MM.1S (cell line): ENCODE data around the gene CSE1L.

ENCODE experiments used
- EZH2phosphoT487 ChIP-seq: fragments of 300-600 bp; sonication (generic); IDR thresholded peaks from 2 replicates; pipeline ENCODE4 v1.6.1; 2018; ENCODE audit warnings: antibody characterized with exemption, low read length
- TF ChIP-seq, protein P1 (sequence below): fragments of 300-600 bp; sonication (generic); IDR thresholded peaks from 2 replicates; pipeline ENCODE4 v1.5.1; 2016; ENCODE audit warnings: antibody characterized with exemption, low read length, mixed read lengths

DNA sequence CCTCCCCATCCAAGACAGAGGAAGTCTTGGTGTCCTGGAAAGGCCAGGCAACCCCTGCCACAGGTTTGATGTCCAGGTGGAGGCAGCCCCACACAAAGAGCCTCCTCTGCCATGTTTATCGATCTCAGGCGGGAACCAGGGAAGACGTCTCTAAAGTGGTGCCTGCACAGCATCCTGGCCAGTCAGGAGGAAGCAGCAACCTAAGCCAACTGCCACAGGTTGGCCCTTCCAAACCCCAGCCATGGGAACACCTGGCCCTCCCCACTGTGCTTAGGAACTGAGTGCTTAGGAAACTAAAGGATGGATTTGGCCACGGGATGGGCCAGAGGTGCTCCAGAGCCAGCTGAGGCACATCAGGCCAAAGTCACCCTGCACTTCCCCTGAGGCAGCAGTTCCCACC, 56.9 kb downstream of the CSE1L start:
- TF ChIP-seq, protein P1, sequence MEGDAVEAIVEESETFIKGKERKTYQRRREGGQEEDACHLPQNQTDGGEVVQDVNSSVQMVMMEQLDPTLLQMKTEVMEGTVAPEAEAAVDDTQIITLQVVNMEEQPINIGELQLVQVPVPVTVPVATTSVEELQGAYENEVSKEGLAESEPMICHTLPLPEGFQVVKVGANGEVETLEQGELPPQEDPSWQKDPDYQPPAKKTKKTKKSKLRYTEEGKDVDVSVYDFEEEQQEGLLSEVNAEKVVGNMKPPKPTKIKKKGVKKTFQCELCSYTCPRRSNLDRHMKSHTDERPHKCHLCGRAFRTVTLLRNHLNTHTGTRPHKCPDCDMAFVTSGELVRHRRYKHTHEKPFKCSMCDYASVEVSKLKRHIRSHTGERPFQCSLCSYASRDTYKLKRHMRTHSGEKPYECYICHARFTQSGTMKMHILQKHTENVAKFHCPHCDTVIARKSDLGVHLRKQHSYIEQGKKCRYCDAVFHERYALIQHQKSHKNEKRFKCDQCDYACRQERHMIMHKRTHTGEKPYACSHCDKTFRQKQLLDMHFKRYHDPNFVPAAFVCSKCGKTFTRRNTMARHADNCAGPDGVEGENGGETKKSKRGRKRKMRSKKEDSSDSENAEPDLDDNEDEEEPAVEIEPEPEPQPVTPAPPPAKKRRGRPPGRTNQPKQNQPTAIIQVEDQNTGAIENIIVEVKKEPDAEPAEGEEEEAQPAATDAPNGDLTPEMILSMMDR = no peak
- TF ChIP-seq EZH2phosphoT487 = no peak
